Mesenchymal stem cell (in vitro differentiated cells and primary cell): Measurements from ENCODE around the gene MB.

Experiments used
- DNase-seq: peaks from one replicate; pipeline ENCODE4 v3.0.0-alpha.2; 2013
- H2AFZ ChIP-seq: one replicate; pipeline ENCODE4 v1.6.1; 2013; ENCODE audit warnings: low read depth, mild to moderate bottlenecking, control low read depth, inconsistent platforms, low read length, moderate library complexity
- H2AK5ac ChIP-seq: 2 replicates; pipeline ENCODE4 v1.6.1; 2013; ENCODE audit warnings: low read length, moderate library complexity, mild to moderate bottlenecking, inconsistent platforms; ENCODE audit not compliant: severe bottlenecking
- H2BK120ac ChIP-seq: one replicate; pipeline ENCODE4 v1.6.1; 2013; ENCODE audit warnings: low read depth, mild to moderate bottlenecking, inconsistent platforms, low read length, moderate library complexity
- H2BK12ac ChIP-seq, 2 experiments: one replicate each; pipeline ENCODE4 v1.6.1; 2013; ENCODE audit warnings: inconsistent platforms in 2 of 2, low read length in 2 of 2, mild to moderate bottlenecking in 2 of 2, moderate library complexity in 2 of 2, control low read depth in 1 of 2
- H2BK15ac ChIP-seq: one replicate; pipeline ENCODE4 v1.6.1; 2013; ENCODE audit warnings: mild to moderate bottlenecking, low read depth, inconsistent platforms; ENCODE audit not compliant: poor library complexity, severe bottlenecking
- H2BK5ac ChIP-seq: 2 replicates; pipeline ENCODE4 v1.6.1; 2013; ENCODE audit warnings: low read depth, mild to moderate bottlenecking, low read length, control low read depth, inconsistent platforms; ENCODE audit not compliant: poor library complexity, severe bottlenecking
- H3K14ac ChIP-seq, 2 experiments: one replicate each; pipeline ENCODE4 v1.6.1; 2013; ENCODE audit warnings: inconsistent platforms in 2 of 2, low read length in 2 of 2, control low read depth in 1 of 2, mild to moderate bottlenecking in 1 of 2, moderate library complexity in 1 of 2
- H3K18ac ChIP-seq, 2 experiments: one replicate each; pipeline ENCODE4 v1.6.1; 2013; ENCODE audit warnings: inconsistent platforms in 2 of 2, low read length in 2 of 2, control low read depth in 1 of 2, low read depth in 1 of 2, mild to moderate bottlenecking in 1 of 2
- H3K23ac ChIP-seq, 2 experiments: one replicate each; pipeline ENCODE4 v1.6.1; 2013; ENCODE audit warnings: inconsistent platforms in 2 of 2, low read length in 2 of 2, mild to moderate bottlenecking in 2 of 2, moderate library complexity in 2 of 2, control low read depth in 1 of 2
- H3K27ac ChIP-seq: 2 replicates; pipeline ENCODE4 v1.5.1; 2013; ENCODE audit warnings: mild to moderate bottlenecking, moderate library complexity, low read length, control low read depth, inconsistent platforms; ENCODE audit not compliant: poor library complexity, severe bottlenecking
- H3K27me3 ChIP-seq, 2 experiments: 2 replicates each; pipeline versions ENCODE4 v1.6.1 to v1.7.0; 2013; ENCODE audit warnings: low read length in 2 of 2, mild to moderate bottlenecking in 2 of 2, moderate library complexity in 2 of 2, control low read depth in 1 of 2, inconsistent platforms in 1 of 2; ENCODE audit not compliant: control insufficient read depth in 1 of 2, insufficient read depth in 1 of 2
- H3K36me3 ChIP-seq, 2 experiments: 2 replicates each; pipeline versions ENCODE4 v1.6.1 to v1.7.0; 2013; ENCODE audit warnings: low read length in 2 of 2, control low read depth in 1 of 2, inconsistent platforms in 1 of 2, low read depth in 1 of 2, mild to moderate bottlenecking in 1 of 2; ENCODE audit not compliant: insufficient read depth in 2 of 2, control insufficient read depth in 1 of 2
- H3K4ac ChIP-seq, 2 experiments: one replicate each; pipeline ENCODE4 v1.6.1; 2013; ENCODE audit warnings: inconsistent platforms in 2 of 2, low read length in 2 of 2, mild to moderate bottlenecking in 2 of 2, moderate library complexity in 2 of 2, control low read depth in 1 of 2, low read depth in 1 of 2
- H3K4me1 ChIP-seq: 2 replicates; pipeline ENCODE4 v1.6.1; 2013; ENCODE audit warnings: low read depth, low read length, control low read depth; ENCODE audit not compliant: control insufficient read depth, insufficient read depth
- H3K4me2 ChIP-seq: 2 replicates; pipeline ENCODE4 v1.6.1; 2013; ENCODE audit warnings: low read length, mild to moderate bottlenecking, inconsistent platforms; ENCODE audit not compliant: poor library complexity, severe bottlenecking
- H3K4me3 ChIP-seq, 2 experiments: 2 replicates each; pipeline versions ENCODE4 v1.5.1 to v1.7.0; 2013; ENCODE audit warnings: low read length in 2 of 2, mild to moderate bottlenecking in 2 of 2, control low read depth in 1 of 2, low read depth in 1 of 2; ENCODE audit not compliant: insufficient read depth in 1 of 2
- H3K79me1 ChIP-seq: replicated peaks from 2 replicates; pipeline ENCODE4 v1.6.1; 2013; ENCODE audit warnings: mild to moderate bottlenecking, control low read depth, low read length, inconsistent platforms; ENCODE audit not compliant: poor library complexity, severe bottlenecking
- H3K9ac ChIP-seq: 2 replicates; pipeline ENCODE4 v1.7.0; 2013; ENCODE audit warnings: mild to moderate bottlenecking, low read length, moderate library complexity
- H3K9me3 ChIP-seq: 2 replicates; pipeline ENCODE4 v1.7.0; 2013; ENCODE audit warnings: mild to moderate bottlenecking, low read length; ENCODE audit not compliant: control insufficient read depth
- H4K8ac ChIP-seq: one replicate; pipeline ENCODE4 v1.6.1; 2013; ENCODE audit warnings: inconsistent platforms, mild to moderate bottlenecking, low read length, moderate library complexity
- H4K91ac ChIP-seq: one replicate; pipeline ENCODE4 v1.6.1; 2013; ENCODE audit warnings: mild to moderate bottlenecking, low read length, inconsistent platforms
- WGBS: methylation state at CpG from one replicate; pipeline ENCODE4 v1.1.7; 2013; ENCODE audit warnings: mixed read lengths; 5-methylcytosine and 5-hydroxymethylcytosine counted together

Gene MB

GRCh38 chr22:35596821-35597220, 20.3 kb downstream of the MB start:
- Histone ChIP-seq H3K4me2 (no peak overlapping the region), H2AK5ac (no peak overlapping the region), H3K14ac (no peak overlapping the region)

GRCh38 chr22:35594686-35595085, 22.4 kb downstream of the MB start:
- H3K9me3 ChIP-seq = no peaks in the 10 kb centered on the region
- H3K27ac ChIP-seq = no peak overlapping the region
- H2BK15ac ChIP-seq = no peak overlapping the region
- no peak overlapping the region for H4K8ac ChIP-seq
- no peak overlapping the region for H3K23ac ChIP-seq
- DNase-seq = no peak
- H3K18ac ChIP-seq = no peak overlapping the region
- no peak overlapping the region for H2BK12ac ChIP-seq
- H3K9ac ChIP-seq = no peak overlapping the region
- H2AK5ac ChIP-seq = no peak overlapping the region
- H2AFZ ChIP-seq = no peak overlapping the region
- no peaks in the 10 kb centered on the region for H3K36me3 ChIP-seq
- no peak overlapping the region for H4K91ac ChIP-seq
- no peak overlapping the region for H3K14ac ChIP-seq
- H2BK5ac ChIP-seq = no peak overlapping the region
- H3K4me1 ChIP-seq = peaks cover 5% of the 10 kb centered on the region
- H2BK120ac ChIP-seq = no peak overlapping the region
- peaks cover 0 to 3% of the 10 kb centered on the region in 2 experiments for H3K27me3 ChIP-seq
- no peak overlapping the region for H3K4me2 ChIP-seq
- H3K4ac ChIP-seq = no peak overlapping the region
- 98% methylated on average over 5 of the region's 5 CpGs for WGBS
- H3K4me3 ChIP-seq = no peak overlapping the region
- no peaks in the 10 kb centered on the region for H3K79me1 ChIP-seq

More at GRCh38 chr22:35596821-35597220, 20.3 kb downstream of the MB start:
- H3K18ac ChIP-seq = no peak overlapping the region
- peaks cover 0 to 3% of the 10 kb centered on the region in 2 experiments for H3K27me3 ChIP-seq
- no peaks in the 10 kb centered on the region for H3K4me1 ChIP-seq
- no peak overlapping the region for H2BK15ac ChIP-seq
- H3K27ac ChIP-seq = no peak overlapping the region
- no peak overlapping the region for H3K4ac ChIP-seq
- DNase-seq = no peak
- H2AFZ ChIP-seq = no peak overlapping the region
- H4K8ac ChIP-seq = no peak overlapping the region
- no peak overlapping the region for H3K23ac ChIP-seq
- H2BK5ac ChIP-seq = no peak overlapping the region
- H2BK120ac ChIP-seq = no peak overlapping the region
- H3K9me3 ChIP-seq = no peaks in the 10 kb centered on the region
- H2BK12ac ChIP-seq = no peak overlapping the region
- no peak overlapping the region for H3K9ac ChIP-seq
- 73% methylated on average over 6 of the region's 7 CpGs for WGBS
- no peak overlapping the region for H4K91ac ChIP-seq
- H3K36me3 ChIP-seq = no peaks in the 10 kb centered on the region
- no peaks in the 10 kb centered on the region for H3K79me1 ChIP-seq
- H3K4me3 ChIP-seq = no peak overlapping the region

GRCh38 chr22:35593891-35594470, 23.1 kb downstream of the MB start:
- no peak overlapping the region for H3K23ac ChIP-seq
- DNase-seq = no peak
- H3K4me3 ChIP-seq = no peak overlapping the region
- H3K9ac ChIP-seq = no peak overlapping the region
- H2BK120ac ChIP-seq = no peak overlapping the region
- peak overlapping the region; percentile 28 for H4K91ac ChIP-seq
- H3K79me1 ChIP-seq = no peaks in the 10 kb centered on the region
- no peak overlapping the region for H2AFZ ChIP-seq
- H3K27ac ChIP-seq = no peak overlapping the region
- no peak overlapping the region for H2BK5ac ChIP-seq
- H4K8ac ChIP-seq = no peak overlapping the region
- WGBS = 87% methylated on average over 12 of the region's 14 CpGs
- no peak overlapping the region for H3K4me2 ChIP-seq
- H3K36me3 ChIP-seq = no peaks in the 10 kb centered on the region
- H2BK15ac ChIP-seq = no peak overlapping the region
- H2BK12ac ChIP-seq = no peak overlapping the region
- H2AK5ac ChIP-seq = no peak overlapping the region
- peaks cover 10% of the 10 kb centered on the region for H3K4me1 ChIP-seq
- peaks cover 0 to 3% of the 10 kb centered on the region in 2 experiments for H3K27me3 ChIP-seq
- H3K14ac ChIP-seq = peak overlapping the region in 1 of 2 experiments; percentile 8
- peak overlapping the region in 1 of 2 experiments; percentile 19 for H3K4ac ChIP-seq
- no peak overlapping the region for H3K18ac ChIP-seq
- H3K9me3 ChIP-seq = no peaks in the 10 kb centered on the region

- Histone ChIP-seq H4K91ac (no peak overlapping the region), H3K4me1 (peaks cover 10% of the 10 kb centered on the region), H3K4ac (no peak overlapping the region), H3K9ac (no peak overlapping the region), H2BK12ac (no peak overlapping the region), H3K18ac (no peak overlapping the region), H3K27me3 (peaks cover 0 to 3% of the 10 kb centered on the region in 2 experiments), H2BK5ac (no peak overlapping the region), H3K4me2 (no peak overlapping the region), H2BK120ac (no peak overlapping the region), H3K36me3 (no peaks in the 10 kb centered on the region), H3K23ac (no peak overlapping the region), H2AK5ac (no peak overlapping the region), H2AFZ (no peak overlapping the region), H3K4me3 (no peak overlapping the region), H2BK15ac (no peak overlapping the region), H3K9me3 (no peaks in the 10 kb centered on the region), H3K14ac (no peak overlapping the region), H3K79me1 (no peaks in the 10 kb centered on the region), H3K27ac (no peak overlapping the region), H4K8ac (no peak overlapping the region)
- 61% methylated on average over 3 of the region's 3 CpGs for WGBS
- no peak for DNase-seq
Measured at GRCh38 chr22:35593071-35593890, 23.8 kb downstream of the MB start.
